ES-I3 (cell line): ENCODE data around the gene C7orf33.
"Not testable (repeated sequence)": the region's sequence is repeated elsewhere in the genome, so short reads cannot be mapped to it uniquely, and the experiment has no call there.

Source experiments
- H3K36me3 ChIP-seq: 2 replicates; pipeline ENCODE4 v1.6.1; 2013; ENCODE audit warnings: mild to moderate bottlenecking, low read length, control low read depth, moderate library complexity; ENCODE audit not compliant: insufficient read depth
- H3K4me1 ChIP-seq: 2 replicates; pipeline ENCODE4 v1.6.1; 2013; ENCODE audit warnings: mild to moderate bottlenecking, control low read depth, low read length; ENCODE audit not compliant: insufficient read depth
- H3K9ac ChIP-seq: 2 replicates; pipeline ENCODE4 v1.6.1; 2013; ENCODE audit warnings: low read depth, mild to moderate bottlenecking, low read length, moderate library complexity
- H3K9me3 ChIP-seq: 2 replicates; pipeline ENCODE4 v1.6.1; 2013; ENCODE audit warnings: mild to moderate bottlenecking, low read length, moderate library complexity; ENCODE audit not compliant: control insufficient read depth, insufficient read depth

Gene C7orf33

DNA sequence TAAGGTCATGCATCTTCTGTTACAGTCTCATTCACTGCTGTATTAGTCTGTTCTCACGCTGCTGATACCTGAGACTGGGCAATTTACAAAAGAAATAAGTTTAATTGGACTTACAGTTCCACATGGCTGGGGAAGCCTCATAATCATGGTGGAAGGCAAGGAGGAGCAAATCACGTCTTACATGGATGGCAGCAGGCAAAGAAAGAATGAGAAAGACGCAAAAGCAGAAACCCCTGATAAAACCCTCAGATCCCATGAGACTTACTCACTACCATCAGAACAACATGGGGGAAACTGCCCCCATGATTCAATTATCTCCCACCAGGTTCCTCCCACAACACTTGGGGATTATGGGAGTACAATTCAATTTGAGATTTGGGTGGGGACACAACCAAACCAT lies 5.8 kb downstream of the C7orf33 start:
- H3K9ac ChIP-seq, H3K4me1 ChIP-seq, H3K9me3 ChIP-seq, H3K36me3 ChIP-seq: not testable (repeated sequence)

DNA sequence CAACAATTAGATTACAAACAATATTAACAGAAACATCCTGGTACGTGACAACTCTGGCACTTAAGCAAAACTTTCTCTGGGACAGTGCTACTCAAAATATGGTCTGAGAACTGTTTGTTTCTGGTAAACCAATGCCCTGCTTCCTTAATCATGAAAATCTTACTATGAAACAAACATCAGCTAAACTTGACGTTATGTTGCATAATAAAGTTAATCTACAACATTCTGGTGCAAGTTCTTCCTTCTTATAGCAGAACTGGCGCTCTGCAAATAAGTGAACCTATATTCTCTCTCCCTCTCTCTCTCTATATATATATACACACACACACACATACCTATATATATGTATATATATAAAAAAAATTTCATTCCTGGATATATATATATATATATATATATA lies 7.8 kb downstream of the C7orf33 start:
- H3K4me1 ChIP-seq, result no peaks in the 10 kb centered on the region
- no peaks in the 10 kb centered on the region for H3K36me3 ChIP-seq
- no peak overlapping the region for H3K9ac ChIP-seq
- no peaks in the 10 kb centered on the region; the same call in 1 of the 2 replicates for H3K9me3 ChIP-seq

DNA sequence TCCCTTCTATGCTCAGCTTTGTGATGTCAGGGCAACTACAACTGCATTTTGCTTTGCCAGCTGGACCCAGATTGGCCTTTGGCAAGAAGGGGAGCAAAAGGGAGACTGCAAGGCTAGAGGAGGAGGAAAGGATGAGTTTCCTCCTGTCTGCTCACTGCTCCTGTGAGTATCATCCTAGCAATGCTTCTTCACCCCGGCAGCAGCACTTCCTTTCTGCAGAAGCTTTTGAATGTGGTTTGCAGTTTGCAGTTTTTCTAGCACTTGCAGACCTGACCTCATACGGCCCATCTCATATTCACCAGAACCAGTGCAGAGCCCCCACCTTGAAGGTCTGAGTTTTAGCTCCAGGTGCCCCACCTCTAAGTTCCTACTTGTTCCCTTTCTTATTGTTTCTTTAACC lies 14.8 kb downstream of the C7orf33 start:
- Histone ChIP-seq H3K36me3 (no peaks in the 10 kb centered on the region), H3K9me3 (no peaks in the 10 kb centered on the region), H3K4me1 (peaks cover 22% of the 10 kb centered on the region), H3K9ac (no peak overlapping the region)

DNA sequence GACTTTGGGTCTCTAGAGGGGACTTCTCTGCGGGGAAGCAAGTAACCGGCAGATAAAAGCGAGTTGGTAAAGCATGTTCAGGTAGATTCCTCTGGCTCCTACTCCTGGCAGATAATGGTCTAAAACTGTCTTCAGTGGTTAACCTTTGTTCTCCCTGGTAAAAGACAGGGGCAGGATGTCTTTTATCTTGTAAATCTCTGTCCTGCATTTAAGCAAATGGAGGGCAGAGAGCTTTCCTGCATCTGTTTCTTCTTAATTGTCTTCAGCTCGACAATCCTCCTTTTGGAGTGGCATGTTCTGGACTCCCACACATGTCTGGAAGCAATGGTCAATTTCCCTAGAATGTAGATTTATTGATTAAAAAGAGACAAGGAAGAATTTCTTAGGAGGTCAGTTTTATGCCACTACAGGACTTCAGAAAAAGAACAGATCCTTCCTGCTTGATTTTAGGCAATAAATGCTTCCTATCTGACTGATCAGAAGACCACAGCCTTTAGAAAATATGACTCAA lies 16.6 kb downstream of the C7orf33 start:
- Histone ChIP-seq H3K4me1 (peaks cover 22% of the 10 kb centered on the region), H3K36me3 (no peaks in the 10 kb centered on the region), H3K9me3 (no peaks in the 10 kb centered on the region), H3K9ac (no peak overlapping the region)

DNA sequence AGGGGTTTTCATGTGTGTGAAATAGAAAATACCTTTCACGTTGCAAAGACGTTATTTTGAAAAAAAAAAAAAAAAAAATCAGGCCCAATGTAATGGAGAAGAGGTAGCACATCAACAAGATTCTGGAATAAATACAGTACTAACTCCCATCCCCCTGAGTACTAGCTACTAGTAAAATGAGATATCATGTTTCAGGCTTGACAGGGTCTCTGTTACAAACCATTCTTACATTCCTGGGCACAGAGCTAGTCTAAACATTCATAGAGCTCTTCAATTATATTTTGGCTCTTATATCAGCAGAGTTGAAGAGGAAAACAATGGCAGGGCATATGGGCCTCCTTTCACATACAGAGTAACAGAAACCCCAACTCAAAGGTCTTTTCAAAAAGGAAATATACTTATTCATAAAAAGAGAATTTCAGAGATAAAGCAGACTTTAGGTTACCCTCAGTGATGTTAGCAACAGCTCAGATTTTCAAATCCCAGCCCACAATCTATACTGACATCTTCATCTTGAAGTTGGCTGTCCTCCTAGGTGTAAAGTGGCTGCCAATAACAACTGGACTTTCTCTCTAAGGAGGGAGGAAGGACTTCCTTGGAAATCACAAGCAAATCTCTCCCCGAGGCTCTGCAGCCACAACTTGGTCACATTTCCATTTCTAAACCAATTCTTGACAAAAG lies 18.6 kb downstream of the C7orf33 start:
- H3K9ac ChIP-seq, result no peak overlapping the region
- H3K4me1 ChIP-seq, result peaks cover 22% of the 10 kb centered on the region
- H3K36me3 ChIP-seq, result no peaks in the 10 kb centered on the region
- H3K9me3 ChIP-seq, result no peaks in the 10 kb centered on the region

DNA sequence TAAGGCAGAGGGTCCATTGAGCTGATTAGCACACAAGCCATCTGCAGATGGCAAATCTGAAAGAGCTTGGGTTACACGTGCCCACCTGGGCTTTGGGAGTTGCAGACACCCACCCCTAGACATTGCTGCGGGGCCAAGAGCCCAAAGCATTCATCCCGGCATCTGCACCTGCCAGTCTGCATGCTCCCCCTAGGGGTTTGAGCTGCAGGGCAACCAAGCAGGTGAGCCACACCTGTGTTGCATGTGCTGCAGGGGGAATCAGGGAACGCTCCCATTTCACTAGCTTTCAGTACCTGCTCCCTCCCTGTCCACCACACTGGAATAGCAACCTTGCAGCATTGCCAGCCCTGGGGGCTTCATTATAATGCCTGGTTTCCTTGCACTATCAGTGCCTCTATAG lies 21.1 kb downstream of the C7orf33 start:
- no peaks in the 10 kb centered on the region for H3K9me3 ChIP-seq
- peaks cover 19% of the 10 kb centered on the region for H3K4me1 ChIP-seq
- no peaks in the 10 kb centered on the region for H3K36me3 ChIP-seq
- no peak overlapping the region for H3K9ac ChIP-seq

DNA sequence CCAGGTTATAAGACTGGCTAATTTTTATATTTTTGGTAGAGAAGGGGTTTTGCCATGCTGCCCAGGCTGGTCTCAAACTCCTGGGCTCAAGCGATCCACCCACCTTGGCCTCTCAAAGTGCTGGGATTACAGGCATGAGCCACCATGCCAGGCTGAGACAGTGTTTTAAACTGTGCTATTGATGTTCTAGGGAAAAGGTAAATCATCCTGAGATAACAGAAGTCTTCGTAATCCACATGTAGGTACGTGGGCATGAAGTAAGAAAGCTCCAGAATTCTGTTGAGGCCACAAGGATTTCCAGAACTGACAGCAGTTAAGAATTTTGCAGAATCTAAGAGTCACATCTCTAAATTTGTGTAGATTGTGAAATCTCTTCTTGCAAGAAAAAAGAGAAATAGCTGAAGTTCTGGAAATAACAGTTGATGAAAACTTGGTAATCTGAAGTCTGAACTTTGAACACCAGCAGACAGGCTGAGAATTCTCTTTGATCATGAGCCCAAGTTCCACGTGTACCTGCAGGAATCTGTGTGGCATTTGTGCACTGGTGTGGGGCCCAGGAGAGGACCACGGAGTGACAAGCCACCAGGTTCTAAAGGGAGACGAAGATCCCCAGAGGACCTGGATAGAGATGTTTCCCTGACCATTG lies 24.6 kb downstream of the C7orf33 start:
- Histone ChIP-seq H3K4me1 (no peaks in the 10 kb centered on the region), H3K9ac (no peak overlapping the region), H3K36me3 (no peaks in the 10 kb centered on the region), H3K9me3 (no peaks in the 10 kb centered on the region)

DNA sequence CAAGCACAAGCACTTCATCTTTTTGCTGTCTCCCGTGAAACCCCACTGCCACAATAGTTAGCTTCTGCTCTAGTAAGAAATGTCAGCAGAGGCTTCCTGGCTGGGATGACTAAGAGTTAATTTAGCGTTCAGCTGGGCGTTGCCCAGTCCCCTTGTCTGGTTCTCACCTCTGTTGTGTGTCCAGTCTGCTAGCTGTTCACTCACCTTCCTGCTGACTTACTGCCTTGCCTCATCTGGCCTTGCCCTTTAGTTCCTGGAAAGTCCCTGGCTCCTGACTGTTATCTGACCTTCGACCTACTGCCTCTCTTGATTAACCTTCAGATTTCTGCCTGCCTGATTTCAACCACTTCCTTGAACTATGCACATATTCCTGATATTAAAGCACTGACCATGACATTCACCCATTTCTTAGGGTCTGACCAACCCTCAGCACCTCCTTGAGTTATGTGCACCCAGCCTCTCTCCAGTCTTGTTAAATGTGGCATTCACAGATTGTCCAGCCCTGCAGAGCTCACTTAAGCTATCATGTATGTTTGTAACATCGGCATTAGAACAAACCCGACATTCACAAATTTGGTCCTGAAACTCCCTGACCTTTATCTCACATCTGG lies 30.3 kb downstream of the C7orf33 start:
- peaks cover 6% of the 10 kb centered on the region for H3K4me1 ChIP-seq
- H3K9me3 ChIP-seq, result no peaks in the 10 kb centered on the region
- H3K36me3 ChIP-seq, result no peaks in the 10 kb centered on the region
- no peak overlapping the region for H3K9ac ChIP-seq

DNA sequence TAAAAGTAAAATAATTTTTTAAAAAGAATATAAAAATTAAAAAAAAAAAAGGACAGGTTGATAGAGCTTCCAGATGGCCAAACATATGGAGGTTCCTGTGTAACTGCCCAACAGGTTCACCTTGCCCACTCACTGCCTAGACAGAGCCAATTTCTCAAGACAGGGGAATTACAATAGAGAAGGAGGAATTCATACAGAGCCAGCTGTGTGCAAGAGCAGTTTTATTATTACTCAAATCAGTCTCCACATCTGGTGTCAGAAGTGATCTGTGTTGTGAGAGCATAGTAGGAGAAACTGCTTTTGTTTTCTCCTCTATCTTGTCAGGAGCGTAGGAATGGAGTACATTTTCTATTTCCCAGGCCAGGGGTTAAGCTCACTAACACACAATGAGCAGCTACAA lies 31.0 kb downstream of the C7orf33 start:
- Histone ChIP-seq H3K9me3 (no peaks in the 10 kb centered on the region), H3K9ac (no peak overlapping the region), H3K36me3 (no peaks in the 10 kb centered on the region), H3K4me1 (peaks cover 6% of the 10 kb centered on the region)

DNA sequence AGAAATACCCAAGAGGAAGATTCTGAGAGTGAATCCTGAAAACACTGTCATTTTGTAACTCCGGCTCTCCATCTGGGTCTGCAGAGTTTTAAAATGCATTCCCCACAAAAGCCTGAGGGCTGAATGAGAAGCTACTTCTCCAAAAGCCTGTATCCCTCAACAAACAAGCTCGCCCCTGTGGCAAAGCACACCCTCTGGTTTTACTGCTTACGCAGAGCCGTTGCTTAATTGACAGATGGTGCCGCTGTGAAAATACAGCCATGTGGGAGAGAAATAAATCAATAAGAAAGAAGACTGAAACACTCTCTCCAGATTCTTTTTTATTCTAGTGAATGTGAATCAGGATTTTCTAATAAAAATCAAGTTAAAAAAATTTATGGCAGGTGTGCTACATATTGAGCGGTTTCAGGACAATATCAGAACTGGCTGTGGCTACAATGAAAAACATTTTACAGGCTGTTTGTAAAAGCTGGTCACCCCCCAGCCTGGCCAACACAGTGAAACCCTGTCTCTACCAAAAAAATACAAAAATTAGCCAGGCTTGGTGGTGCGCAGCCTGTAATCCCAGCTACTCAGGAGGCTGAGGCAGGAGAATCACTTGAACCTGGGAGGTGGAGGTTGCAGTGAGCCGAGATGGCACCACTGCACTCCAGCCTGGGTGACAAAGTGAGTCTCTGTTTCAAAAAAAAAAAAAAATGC lies 32.5 kb downstream of the C7orf33 start:
- peaks cover 6% of the 10 kb centered on the region for H3K4me1 ChIP-seq
- no peak overlapping the region for H3K9ac ChIP-seq
- H3K9me3 ChIP-seq, result no peaks in the 10 kb centered on the region
- no peaks in the 10 kb centered on the region for H3K36me3 ChIP-seq

DNA sequence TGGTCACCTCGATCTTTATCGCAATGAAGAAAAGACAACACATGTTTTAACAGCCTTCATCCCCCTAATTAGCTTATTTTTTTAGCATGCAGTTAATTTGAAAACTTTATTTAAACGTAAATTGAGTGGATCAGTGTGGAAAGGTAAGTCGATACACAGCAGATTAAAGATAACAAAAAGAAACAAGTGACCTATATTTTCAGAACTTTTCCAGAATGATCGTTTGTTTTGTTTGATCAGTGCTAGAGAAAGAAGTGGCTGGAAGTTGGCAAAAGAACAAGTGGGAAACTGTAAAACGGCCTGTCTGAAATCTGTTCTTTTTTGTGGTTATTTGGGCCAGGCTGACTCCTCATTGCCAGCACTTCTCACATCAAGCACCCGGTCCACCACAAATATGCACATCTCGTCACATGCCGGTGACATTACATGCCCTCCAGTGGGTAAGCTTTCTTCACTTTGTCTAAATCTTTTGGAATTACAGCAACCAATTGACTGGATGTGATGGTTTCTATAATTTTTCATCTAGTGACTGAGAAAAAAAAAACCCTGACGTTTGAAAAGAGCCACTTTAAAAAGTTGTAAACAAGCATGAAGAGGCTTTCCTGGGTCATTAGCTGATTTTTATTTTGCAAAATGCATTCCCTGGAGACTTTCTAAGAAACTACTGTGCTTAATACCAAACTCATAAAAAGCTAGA lies 33.2 kb downstream of the C7orf33 start:
- H3K4me1 ChIP-seq, result peaks cover 6% of the 10 kb centered on the region
- H3K9ac ChIP-seq, result no peak overlapping the region
- H3K9me3 ChIP-seq, result no peaks in the 10 kb centered on the region
- H3K36me3 ChIP-seq, result no peaks in the 10 kb centered on the region

DNA sequence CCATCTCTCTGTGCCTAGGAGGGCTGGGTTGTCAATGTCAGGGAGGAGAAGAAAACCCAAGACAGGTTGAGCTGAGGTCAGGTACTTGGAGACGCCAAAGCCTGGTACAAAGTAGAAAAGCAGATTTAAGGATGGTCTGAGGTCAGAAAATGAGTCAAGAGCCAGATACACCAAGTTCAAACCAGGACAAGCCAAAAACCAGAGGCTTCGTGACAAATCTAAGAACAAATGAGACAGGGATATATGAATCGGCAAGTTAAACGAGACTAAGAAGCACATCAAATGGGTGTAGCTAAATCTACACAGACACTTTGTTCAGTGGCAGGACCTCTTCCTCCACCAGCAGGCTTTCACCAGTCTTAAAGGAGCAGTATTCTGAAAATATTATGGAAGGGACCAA lies 34.2 kb downstream of the C7orf33 start:
- Histone ChIP-seq H3K9ac (no peak overlapping the region), H3K36me3 (no peaks in the 10 kb centered on the region), H3K9me3 (no peaks in the 10 kb centered on the region), H3K4me1 (peaks cover 6% of the 10 kb centered on the region)

DNA sequence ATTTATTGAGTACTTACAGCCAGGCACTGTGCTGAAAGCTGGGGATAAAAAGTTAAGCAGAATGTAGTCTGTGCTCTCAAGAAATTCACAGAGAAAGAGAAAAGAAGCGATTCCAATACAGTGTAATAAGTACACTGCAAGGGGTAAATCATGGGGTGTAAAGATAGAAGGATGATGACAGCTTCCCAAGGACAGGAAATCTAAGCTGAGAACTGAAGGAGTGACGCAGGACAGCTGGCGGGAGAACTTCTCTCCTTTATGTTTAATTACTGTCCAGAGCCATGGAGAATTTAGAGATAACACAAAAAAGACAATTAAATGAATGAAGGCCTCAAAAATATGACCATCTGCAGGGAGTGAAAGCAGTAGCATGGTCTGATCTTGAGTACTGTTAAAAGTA lies 34.8 kb downstream of the C7orf33 start:
- Histone ChIP-seq H3K4me1 (peaks cover 6% of the 10 kb centered on the region), H3K36me3 (no peaks in the 10 kb centered on the region), H3K9me3 (no peaks in the 10 kb centered on the region), H3K9ac (no peak overlapping the region)

DNA sequence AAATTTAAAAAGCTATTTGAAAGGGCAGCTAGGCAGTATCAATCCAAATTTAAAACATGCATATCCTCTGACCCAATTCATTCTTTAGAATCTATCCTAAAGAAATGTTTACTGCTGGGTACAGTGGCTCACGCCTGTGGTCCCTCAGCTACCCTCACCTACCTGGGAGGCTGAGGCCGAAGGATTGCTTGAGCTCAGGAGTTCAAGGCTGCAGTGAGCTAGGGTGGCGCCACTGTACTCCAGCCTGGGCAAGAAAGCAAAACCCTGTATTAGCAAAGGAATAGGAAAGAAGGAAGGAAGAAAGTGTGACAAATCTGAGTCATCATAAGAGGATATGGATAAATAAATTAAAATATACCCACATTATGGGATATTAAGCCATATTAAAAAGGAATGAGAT lies 36.3 kb downstream of the C7orf33 start:
- H3K36me3 ChIP-seq, result no peaks in the 10 kb centered on the region
- no peaks in the 10 kb centered on the region; the same call in 1 of the 2 replicates for H3K4me1 ChIP-seq
- H3K9ac ChIP-seq, result no peak overlapping the region
- no peaks in the 10 kb centered on the region for H3K9me3 ChIP-seq
